GM08714 (cell line): ENCODE results near the gene DAB1.

Experiments used
- H3K4me3 ChIP-seq: fragments of 200-500 bp; sonication (Bioruptor generic); 2 replicates; pipeline ENCODE4 v1.5.1; 2014; ENCODE audit warnings: mild to moderate bottlenecking, low read length, inconsistent platforms
- ZNF274 ChIP-seq: IDR thresholded peaks from 2 replicates; pipeline ENCODE4 v1.6.1; 2012; ENCODE audit warnings: mild to moderate bottlenecking, low read depth, low read length

DAB1 gene

GRCh38 chr1:57302812-57303596, 120.9 kb downstream of the DAB1 start:
- no peak for TF ChIP-seq ZNF274
- no peak overlapping the region for H3K4me3 ChIP-seq

DNA sequence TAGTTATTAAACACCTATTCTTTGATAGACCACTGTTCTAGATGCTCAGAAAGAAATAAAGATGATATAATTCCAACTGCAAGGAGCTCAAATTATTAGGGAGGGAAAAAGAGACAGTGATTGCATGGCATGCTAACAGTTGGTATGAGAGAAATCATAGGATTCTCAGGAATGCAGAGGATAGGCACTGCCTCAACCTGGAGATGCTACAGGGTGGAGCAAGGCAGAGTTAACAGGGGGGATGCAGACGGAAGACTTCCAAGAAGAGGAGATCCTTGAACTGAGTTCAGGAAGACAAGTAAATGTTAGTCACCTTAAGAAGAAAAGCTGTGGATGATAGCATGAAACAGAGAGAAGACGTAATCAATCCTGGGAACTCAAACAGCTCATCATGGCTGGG, 123.7 kb downstream of the DAB1 start:
- no peak overlapping the region for H3K4me3 ChIP-seq
- no peak for TF ChIP-seq ZNF274

GRCh38 chr1:57296726-57297250, 127.1 kb downstream of the DAB1 start:
- no peak for TF ChIP-seq ZNF274
- H3K4me3 ChIP-seq = no peak overlapping the region

DNA sequence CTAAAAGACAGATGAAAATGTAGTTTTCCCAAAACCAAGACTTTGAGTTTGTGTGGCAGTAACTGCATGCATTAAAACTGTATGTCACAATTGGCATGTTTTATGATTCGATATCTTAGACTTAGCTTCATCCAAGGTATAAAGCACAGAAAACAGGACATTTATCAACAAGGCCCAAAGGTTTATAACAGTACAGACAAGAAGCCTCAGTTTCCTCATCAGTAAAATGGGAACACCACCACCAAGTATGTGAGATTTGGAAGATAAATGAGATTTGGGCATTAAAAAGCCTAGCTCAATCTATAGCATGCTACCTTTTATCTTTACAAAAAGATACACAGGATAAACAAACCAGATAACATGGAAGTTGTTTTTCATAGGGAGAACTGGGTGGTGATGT, 128.5 kb downstream of the DAB1 start:
- TF ChIP-seq ZNF274 = no peak
- no peak overlapping the region for H3K4me3 ChIP-seq

GRCh38 chr1:57294177-57294576, 129.7 kb downstream of the DAB1 start:
- no peak for TF ChIP-seq ZNF274
- H3K4me3 ChIP-seq = no peak overlapping the region

GRCh38 chr1:57293214-57293613, 130.6 kb downstream of the DAB1 start:
- H3K4me3 ChIP-seq = no peak overlapping the region
- no peak for TF ChIP-seq ZNF274

DNA sequence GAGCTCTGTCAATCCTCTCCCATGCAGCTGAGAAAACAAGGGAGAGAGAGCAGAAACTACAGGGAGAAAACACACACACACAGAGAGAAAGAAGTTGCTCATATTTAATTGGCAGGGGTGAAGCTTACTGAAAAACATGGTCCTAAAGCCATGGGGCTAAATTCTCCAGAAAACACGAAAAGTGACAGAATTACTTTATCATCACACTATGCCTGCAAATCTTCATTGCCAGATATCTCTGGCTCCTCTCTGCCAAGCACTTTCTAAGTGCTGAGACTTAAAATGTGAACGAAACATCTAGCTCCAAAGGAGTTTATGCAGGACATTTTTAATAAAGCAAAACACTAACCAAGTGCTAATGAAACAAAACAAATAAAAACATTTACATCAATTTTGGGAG, 134.1 kb downstream of the DAB1 start:
- no peak for TF ChIP-seq ZNF274
- H3K4me3 ChIP-seq = no peak overlapping the region

DNA sequence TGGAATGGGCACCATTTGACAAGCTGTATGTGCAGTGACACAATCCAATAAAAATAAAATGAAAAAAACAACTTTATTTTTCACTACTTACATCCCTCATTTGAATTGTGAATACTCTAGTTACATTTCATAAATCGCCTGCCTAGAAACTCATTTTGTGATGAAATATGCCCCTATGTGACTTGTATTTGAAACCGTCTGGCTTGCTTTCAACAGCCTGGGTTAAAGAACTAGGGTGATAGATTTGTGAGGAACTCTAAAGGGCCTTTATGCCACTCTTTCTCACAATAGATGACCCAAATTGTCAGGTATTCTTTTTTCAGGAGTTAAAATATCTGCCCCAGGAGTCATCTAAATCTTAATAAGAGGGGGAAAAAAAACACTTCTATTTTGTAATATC, 137.9 kb downstream of the DAB1 start:
- H3K4me3 ChIP-seq = no peak overlapping the region
- no peak for TF ChIP-seq ZNF274

GRCh38 chr1:57282411-57282810, 141.4 kb downstream of the DAB1 start:
- no peak for TF ChIP-seq ZNF274
- H3K4me3 ChIP-seq = no peak overlapping the region

DNA sequence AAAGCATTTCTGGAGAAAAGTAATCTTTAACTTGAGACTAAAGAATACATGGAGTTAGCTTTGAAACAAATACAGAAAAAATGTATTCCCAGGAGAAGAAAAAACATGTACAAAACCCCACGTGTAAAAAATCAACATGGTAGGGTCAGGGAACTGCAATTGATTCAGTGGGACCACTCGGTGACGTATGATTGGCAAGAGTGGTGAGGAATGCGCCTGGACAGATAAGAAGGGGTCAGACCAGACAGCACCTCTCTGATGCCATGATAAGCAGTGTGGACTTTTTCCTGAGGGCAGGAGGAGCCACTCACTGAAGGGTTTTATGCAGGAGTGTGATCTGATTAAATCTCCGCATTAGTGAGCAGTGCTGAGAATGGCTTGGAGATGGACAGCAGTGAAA, 142.5 kb downstream of the DAB1 start:
- H3K4me3 ChIP-seq = no peak overlapping the region
- TF ChIP-seq ZNF274 = no peak

DNA sequence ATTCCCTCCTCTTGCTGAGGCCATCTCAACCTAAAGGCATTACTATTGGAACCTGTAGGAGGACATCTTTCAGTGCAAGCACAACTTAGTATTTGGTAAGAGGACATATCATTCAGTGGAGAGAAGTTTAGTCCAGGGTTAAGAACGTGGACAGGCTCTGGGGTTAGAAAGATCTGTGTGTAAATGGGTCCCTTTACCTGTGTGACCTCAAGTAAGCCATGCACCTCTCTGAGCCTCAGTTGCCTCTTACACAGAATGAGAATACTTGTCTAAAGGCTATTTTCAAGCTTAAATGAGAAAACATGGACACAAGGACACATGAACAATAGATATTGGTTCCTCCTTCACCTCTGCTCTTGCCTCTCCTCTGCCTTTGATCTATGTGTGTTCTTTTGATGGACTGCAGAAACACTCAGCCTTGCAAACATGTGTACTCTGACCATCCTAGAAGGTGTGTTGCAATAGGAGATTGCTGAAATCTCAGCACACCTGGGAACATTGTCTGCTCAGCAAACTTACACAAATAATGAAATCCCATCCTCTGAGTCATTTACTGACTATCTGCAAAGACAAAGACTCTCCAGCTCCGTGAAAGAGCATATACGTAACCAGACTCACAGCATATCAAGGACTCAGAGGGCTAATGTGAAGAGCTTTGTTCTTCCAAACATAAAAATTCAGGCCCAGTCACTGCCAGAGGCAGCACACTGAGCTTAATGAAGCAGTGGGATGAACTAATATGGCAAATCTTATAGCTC, 143.8 kb downstream of the DAB1 start:
- H3K4me3 ChIP-seq = no peak overlapping the region
- no peak for TF ChIP-seq ZNF274

GRCh38 chr1:57278558-57278957, 145.3 kb downstream of the DAB1 start:
- H3K4me3 ChIP-seq = no peak overlapping the region
- no peak for TF ChIP-seq ZNF274

- H3K4me3 ChIP-seq = no peak overlapping the region
- no peak for TF ChIP-seq ZNF274
These were observed 146.2 kb downstream of the DAB1 start for GRCh38 chr1:57277681-57278080.

- TF ChIP-seq ZNF274 = no peak
- H3K4me3 ChIP-seq = no peak overlapping the region
These were observed 146.9 kb downstream of the DAB1 start for GRCh38 chr1:57276918-57277317.

- no peak for TF ChIP-seq ZNF274
- H3K4me3 ChIP-seq = no peak overlapping the region
These were observed 151.3 kb downstream of the DAB1 start for GRCh38 chr1:57272601-57273000.
